CD4-positive, alpha-beta T cell (primary cell): Measurements from ENCODE around the gene CPNE8. TPM values are rescaled to one million over a fixed set of nuclear protein-coding genes. Genes with fewer than 3 reads are reported as not detected.

Experiments
- ATAC-seq: fragments of 200-7000 bp; cut with Tn5 transposase; one replicate; pipeline ENCODE4 v1.10.0; 2022; ENCODE audit warnings: mild to moderate bottlenecking; ENCODE audit not compliant: poor library complexity
- CTCF ChIA-PET: fragments of 350-600 bp; sonication (Branson Sonifier 250); formaldehyde crosslinking; loops from one replicate; lab custom pipeline; 2021; ENCODE audit warnings: antibody characterized with exemption, inconsistent platforms; lab: Charles Lee
- POLR2A ChIA-PET: fragments of 350-600 bp; sonication (Branson Sonifier 250); formaldehyde crosslinking; loops from one replicate; lab custom pipeline; 2021; ENCODE audit warnings: antibody characterized with exemption, inconsistent platforms; lab: Charles Lee
- DNase-seq, 14 experiments: peaks; one replicate each; pipeline ENCODE4 v3.0.0-alpha.2; 2013 to 2020; ENCODE audit warnings: mixed read lengths in 2 of 14
- H3K27ac ChIP-seq, 2 donors: one replicate each; pipeline versions ENCODE4 v1.5.1 to v1.7.0; 2013; ENCODE audit warnings: low read length in 2 of 2, low read depth in 1 of 2, mild to moderate bottlenecking in 1 of 2
- H3K27me3 ChIP-seq, 2 experiments: 1 replicate in 1 of 2; 2 replicates in 1 of 2; pipeline versions ENCODE4 v1.6.1 to v1.7.0; 2013; ENCODE audit warnings: low read length in 2 of 2, control low read depth in 1 of 2, mild to moderate bottlenecking in 1 of 2, moderate library complexity in 1 of 2; ENCODE audit not compliant: insufficient read depth in 2 of 2, control insufficient read depth in 1 of 2
- H3K36me3 ChIP-seq: one replicate; pipeline ENCODE4 v1.6.1; 2013; ENCODE audit warnings: low read length, control low read depth; ENCODE audit not compliant: insufficient read depth
- H3K4me1 ChIP-seq: one replicate; pipeline ENCODE4 v1.6.1; 2013; ENCODE audit warnings: low read length, control low read depth; ENCODE audit not compliant: insufficient read depth
- H3K4me3 ChIP-seq: one replicate; pipeline ENCODE4 v1.5.1; 2013; ENCODE audit warnings: mild to moderate bottlenecking, low read length, moderate library complexity
- H3K9me3 ChIP-seq, 2 experiments: 1 replicate in 1 of 2; 2 replicates in 1 of 2; pipeline versions ENCODE4 v1.6.1 to v1.7.0; 2013; ENCODE audit warnings: low read length in 2 of 2, mild to moderate bottlenecking in 2 of 2, control low read depth in 1 of 2, moderate library complexity in 1 of 2; ENCODE audit not compliant: control insufficient read depth in 1 of 2, insufficient read depth in 1 of 2
- H3K27ac Mint-ChIP-seq: one replicate; pipeline ENCODE4 v1.8.0; 2020; ENCODE audit warnings: mixed read lengths
- H3K27me3 Mint-ChIP-seq: one replicate; pipeline ENCODE4 v1.8.0; 2021; ENCODE audit warnings: mixed read lengths
- H3K36me3 Mint-ChIP-seq: one replicate; pipeline ENCODE4 v1.8.0; 2021; ENCODE audit warnings: low read depth, mixed read lengths
- H3K4me1 Mint-ChIP-seq: one replicate; pipeline ENCODE4 v1.8.0; 2021; ENCODE audit warnings: low read depth, mixed read lengths
- H3K4me3 Mint-ChIP-seq: one replicate; pipeline ENCODE4 v1.8.0; 2020; ENCODE audit warnings: mild to moderate bottlenecking, mixed read lengths
- H3K9me3 Mint-ChIP-seq: one replicate; pipeline ENCODE4 v1.8.0; 2020; ENCODE audit warnings: mixed read lengths
- intact Hi-C, 2 experiments: fragments of 100-400 bp; cut with DNase I in 1 of 2; cut with micrococcal nuclease in 1 of 2; formaldehyde crosslinking; loops; one replicate each; pipeline versions ENCODE4 v1.15.1 to v1.9.0; 2023 to 2025; cut with DNase I, micrococcal nuclease
- total RNA-seq, 174 experiments: library from RNA in 2 of 174; stranded (reverse) in 2 of 174; gene quantifications; one replicate each; pipeline ENCODE4 v1.2.3 and lab custom pipeline; 2021 to 2026
- TF ChIP-seq, protein P1 (sequence below): fragments of 200-600 bp; IDR thresholded peaks from one replicate; pipeline ENCODE4 v1.8.0; 2022; ENCODE audit warnings: antibody characterized with exemption, mild to moderate bottlenecking

The CPNE8 gene
- total RNA-seq, 2 experiments from 2014 or later: 2.7 to 3.6 TPM

DNA sequence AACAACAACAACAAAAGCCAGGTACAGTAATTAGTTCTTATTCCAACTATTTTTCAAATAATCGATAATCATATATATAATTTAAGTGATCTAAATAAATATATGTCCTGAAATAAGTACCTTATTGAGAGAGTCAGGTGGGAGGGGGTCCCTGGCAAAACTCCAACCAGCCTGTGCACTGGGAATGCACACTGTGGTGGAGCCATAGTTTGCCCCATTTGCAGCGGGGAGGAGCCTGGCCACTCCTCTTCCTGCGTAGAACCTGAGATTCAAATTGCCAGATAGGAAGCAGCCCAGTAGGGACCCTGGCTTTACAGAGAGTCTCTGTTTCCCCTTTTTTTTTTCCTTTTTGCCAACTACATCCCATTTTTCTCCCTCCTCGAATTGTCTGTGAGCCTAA, 26.4 kb downstream of the CPNE8 start:
- POLR2A ChIA-PET: no interaction called here
- Mint-ChIP-seq H3K4me3 (no peak overlapping the region), H3K9me3 (no peaks in the 10 kb centered on the region), H3K36me3 (no peaks in the 10 kb centered on the region), H3K27ac (no peak overlapping the region), H3K27me3 (no peaks in the 10 kb centered on the region), H3K4me1 (no peaks in the 10 kb centered on the region)
- CTCF ChIA-PET: no interaction called here
- intact Hi-C loops: no loop called here
- ATAC-seq (no peak), DNase-seq (no peak)
- TF ChIP-seq, protein P1, sequence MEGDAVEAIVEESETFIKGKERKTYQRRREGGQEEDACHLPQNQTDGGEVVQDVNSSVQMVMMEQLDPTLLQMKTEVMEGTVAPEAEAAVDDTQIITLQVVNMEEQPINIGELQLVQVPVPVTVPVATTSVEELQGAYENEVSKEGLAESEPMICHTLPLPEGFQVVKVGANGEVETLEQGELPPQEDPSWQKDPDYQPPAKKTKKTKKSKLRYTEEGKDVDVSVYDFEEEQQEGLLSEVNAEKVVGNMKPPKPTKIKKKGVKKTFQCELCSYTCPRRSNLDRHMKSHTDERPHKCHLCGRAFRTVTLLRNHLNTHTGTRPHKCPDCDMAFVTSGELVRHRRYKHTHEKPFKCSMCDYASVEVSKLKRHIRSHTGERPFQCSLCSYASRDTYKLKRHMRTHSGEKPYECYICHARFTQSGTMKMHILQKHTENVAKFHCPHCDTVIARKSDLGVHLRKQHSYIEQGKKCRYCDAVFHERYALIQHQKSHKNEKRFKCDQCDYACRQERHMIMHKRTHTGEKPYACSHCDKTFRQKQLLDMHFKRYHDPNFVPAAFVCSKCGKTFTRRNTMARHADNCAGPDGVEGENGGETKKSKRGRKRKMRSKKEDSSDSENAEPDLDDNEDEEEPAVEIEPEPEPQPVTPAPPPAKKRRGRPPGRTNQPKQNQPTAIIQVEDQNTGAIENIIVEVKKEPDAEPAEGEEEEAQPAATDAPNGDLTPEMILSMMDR: no peak
- no peak overlapping the region for H3K4me3 ChIP-seq
- no peaks in the 10 kb centered on the region for H3K9me3 ChIP-seq
- no peaks in the 10 kb centered on the region for H3K27me3 ChIP-seq
- no peaks in the 10 kb centered on the region for H3K4me1 ChIP-seq
- H3K27ac ChIP-seq: no peak overlapping the region
- no peaks in the 10 kb centered on the region for H3K36me3 ChIP-seq

DNA sequence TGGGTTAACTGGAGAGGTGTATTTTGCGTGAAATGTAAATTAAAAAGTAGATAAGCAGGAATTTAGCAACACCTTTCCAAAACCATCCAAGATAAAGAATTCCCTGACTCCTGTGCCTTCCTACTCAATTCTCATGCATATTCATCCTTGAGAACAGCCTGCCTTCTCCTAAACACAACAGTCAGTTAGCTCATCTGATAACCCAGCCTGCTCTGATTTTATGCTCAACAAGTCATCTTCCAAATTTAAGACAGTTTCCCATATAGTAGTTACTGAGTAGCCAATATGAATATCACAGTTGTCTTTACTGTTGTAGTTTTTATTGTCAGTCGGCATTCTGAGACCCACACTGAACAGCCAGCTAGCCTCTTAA, 27.1 kb downstream of the CPNE8 start:
- Mint-ChIP-seq H3K36me3 (no peaks in the 10 kb centered on the region), H3K27me3 (no peaks in the 10 kb centered on the region), H3K4me3 (no peak overlapping the region), H3K9me3 (no peaks in the 10 kb centered on the region), H3K4me1 (no peaks in the 10 kb centered on the region), H3K27ac (no peak overlapping the region)
- ChIA-PET POLR2A (no interaction called here), CTCF (no interaction called here)
- ATAC-seq: no peak
- intact Hi-C loops: no loop called here
- Histone ChIP-seq H3K4me3 (no peak overlapping the region), H3K9me3 (no peaks in the 10 kb centered on the region), H3K36me3 (no peaks in the 10 kb centered on the region), H3K4me1 (no peaks in the 10 kb centered on the region), H3K27ac (no peak overlapping the region), H3K27me3 (no peaks in the 10 kb centered on the region)
- TF ChIP-seq, protein P1: no peak
- DNase-seq: no peak

DNA sequence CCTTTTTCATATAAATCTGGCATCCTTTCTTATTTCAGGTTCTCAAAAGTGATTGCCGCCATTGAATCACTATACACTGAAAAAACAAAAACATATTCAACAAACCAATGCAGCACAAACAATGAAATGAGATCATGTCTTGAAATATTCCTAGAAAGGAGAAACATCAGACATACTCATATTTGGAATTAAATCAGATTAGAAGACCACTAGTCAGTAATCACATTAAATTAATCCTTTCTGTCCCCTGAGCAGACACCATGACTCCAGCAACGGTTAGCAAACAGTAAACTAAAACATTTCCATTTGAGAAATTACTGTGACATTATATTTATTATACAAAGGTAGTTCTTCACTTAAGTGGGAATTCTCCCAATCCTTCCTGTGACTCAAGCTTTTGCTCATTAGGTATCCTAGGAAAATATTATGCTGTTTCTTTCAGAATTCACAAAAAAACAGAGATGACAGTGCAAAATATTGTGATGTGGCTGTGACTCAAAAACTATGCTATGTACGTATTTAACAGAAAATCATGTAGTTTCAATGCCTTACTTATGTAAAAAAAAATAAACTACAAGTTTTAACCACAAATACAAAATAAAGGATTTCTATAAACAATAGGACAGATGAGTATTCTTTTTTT, 29.7 kb downstream of the CPNE8 start:
- H3K4me3 Mint-ChIP-seq: no peak overlapping the region
- ATAC-seq (no peak), DNase-seq (no peak)
- CTCF ChIA-PET: no interaction called here
- H3K4me3 ChIP-seq: no peak overlapping the region
- H3K4me1 ChIP-seq: no peaks in the 10 kb centered on the region
- no peak overlapping the region for H3K27ac Mint-ChIP-seq
- intact Hi-C loops: no loop called here
- POLR2A ChIA-PET: no interaction called here
- no peaks in the 10 kb centered on the region for H3K36me3 ChIP-seq
- H3K4me1 Mint-ChIP-seq: no peaks in the 10 kb centered on the region
- no peaks in the 10 kb centered on the region for H3K27me3 ChIP-seq
- no peaks in the 10 kb centered on the region for H3K9me3 Mint-ChIP-seq
- H3K9me3 ChIP-seq: no peaks in the 10 kb centered on the region
- H3K27ac ChIP-seq: no peak overlapping the region
- TF ChIP-seq, protein P1: no peak
- H3K36me3 Mint-ChIP-seq: no peaks in the 10 kb centered on the region
- no peaks in the 10 kb centered on the region for H3K27me3 Mint-ChIP-seq
